Measurements from ENCODE around the gene USP31. TPM values are rescaled to one million over a fixed set of nuclear protein-coding genes. Genes with fewer than 3 reads are reported as not detected.

The USP31 gene
- total RNA-seq, 1 experiment from 2014 or later = 16.1 TPM

GRCh38 chr16:23124315-23124714 lies 24.9 kb downstream of the USP31 start:
- no peak overlapping the region for H3K27ac Mint-ChIP-seq
- no peaks in the 10 kb centered on the region for H3K27me3 Mint-ChIP-seq (ENCODE audit: low read depth)
- no peak overlapping the region for H2BK20ac ChIP-seq (ENCODE audit: low read depth, low read length, poor library complexity, severe bottlenecking)
- no peak overlapping the region for H3K4me2 ChIP-seq (ENCODE audit: insufficient read depth, insufficient read length, low read length)
- H3K18ac ChIP-seq (ENCODE audit: insufficient read length, low read depth, low read length) = no peak overlapping the region
- no peaks in the 10 kb centered on the region for H3K23me2 ChIP-seq (ENCODE audit: insufficient read length, low read depth, low read length, poor library complexity, severe bottlenecking)
- no peak overlapping the region for H3K23ac ChIP-seq (ENCODE audit: insufficient read length, low read depth, low read length)
- peaks cover 20% of the 10 kb centered on the region; the same call in 1 of the 2 replicates for H3K79me2 ChIP-seq (ENCODE audit: insufficient read depth, low read length)
- H2BK5ac ChIP-seq (ENCODE audit: insufficient read length, low read length) = no peak overlapping the region
- TF ChIP-seq CTCF (conservative IDR thresholded peaks at IDR 0.05) = no peak
- H3K56ac ChIP-seq (ENCODE audit: insufficient read length, low read depth, low read length) = no peak overlapping the region
- no peaks in the 10 kb centered on the region for H3K9me3 ChIP-seq (ENCODE audit: control insufficient read depth, low read depth, low read length)
- H3T11ph ChIP-seq (ENCODE audit: low read length) = no peak overlapping the region
- peaks cover 8% of the 10 kb centered on the region for H3K79me1 ChIP-seq (ENCODE audit: insufficient read depth, low read depth, low read length, poor library complexity, severe bottlenecking)
- no peak overlapping the region for H3K4me3 Mint-ChIP-seq
- H4K20me1 ChIP-seq (ENCODE audit: control insufficient read depth, insufficient read depth, insufficient read length) = no peaks in the 10 kb centered on the region
- H2BK12ac ChIP-seq (ENCODE audit: insufficient read length, low read depth, low read length) = no peak overlapping the region
- no peak overlapping the region for H4K8ac ChIP-seq (replicated peaks; ENCODE audit: insufficient read length, low read depth, low read length)
- no peak overlapping the region for H4K5ac ChIP-seq (ENCODE audit: insufficient read length, low read depth, low read length)
- H3K27ac ChIP-seq (ENCODE audit: insufficient read length, low read depth, low read length) = no peak overlapping the region
- no peak overlapping the region for H4K91ac ChIP-seq (ENCODE audit: insufficient read length, low read depth, low read length)
- no peak overlapping the region for H3K4ac ChIP-seq (ENCODE audit: low read depth, low read length)
- H3K4me1 Mint-ChIP-seq = peaks cover 45% of the 10 kb centered on the region in 2 experiments
- no peak overlapping the region for H3K14ac ChIP-seq (ENCODE audit: insufficient read depth, low read length)
- no peak overlapping the region for H2BK120ac ChIP-seq (ENCODE audit: low read depth, low read length, poor library complexity, severe bottlenecking)
- no peaks in the 10 kb centered on the region for H3K36me3 Mint-ChIP-seq (ENCODE audit: insufficient read depth in 1 of 3, low read depth in 3 of 3)
- H2AK5ac ChIP-seq (ENCODE audit: insufficient read length, low read length) = no peak overlapping the region
- no peak for DNase-seq
- no CpG with 5 or more reads among the region's 8 CpGs for WGBS (ENCODE audit: extremely low coverage, insufficient read length, low lambda C conversion rate)
- H2BK15ac ChIP-seq (ENCODE audit: low read depth, low read length) = no peak overlapping the region
- H3K27me3 ChIP-seq (ENCODE audit: insufficient read depth, low read length) = no peaks in the 10 kb centered on the region
- no peak overlapping the region for H2AFZ ChIP-seq (ENCODE audit: low read length)
- H3K9me3 Mint-ChIP-seq = no peaks in the 10 kb centered on the region
- H3K9ac ChIP-seq (ENCODE audit: extremely low read depth, insufficient read length, low read length) = no peak overlapping the region
- H3K4me1 ChIP-seq (ENCODE audit: insufficient read depth, low read length) = peaks cover 3% of the 10 kb centered on the region; the same call in 1 of the 2 replicates

All from H9 (cell line).